Activated T-helper 2 cell treated with anti-CD3 and anti-CD28 coated beads, Interferon-gamma antibody, Interleukin-2, Interleukin-4, amounts not matched to agents 10 μg/mL and 5 μg/mL and 100 μg/mL, durations not matched to agents 14 hours and 24 hours and 36 hours (primary cell): ENCODE measurements around the gene MAP4K3. TPM values are rescaled to one million over a fixed set of nuclear protein-coding genes. Genes with fewer than 3 reads are reported as not detected.

Experiments used
- DNase-seq: peaks from one replicate; pipeline ENCODE4 v3.0.0; 2021; ENCODE audit warnings: low spot score
- H3K27ac Mint-ChIP-seq: one replicate; pipeline ENCODE4 v1.8.0; 2021; ENCODE audit warnings: mixed read lengths
- H3K27me3 Mint-ChIP-seq: one replicate; pipeline ENCODE4 v1.8.0; 2021; ENCODE audit warnings: low read depth, mixed read lengths
- H3K36me3 Mint-ChIP-seq: one replicate; pipeline ENCODE4 v1.8.0; 2021; ENCODE audit warnings: low read depth, mixed read lengths
- H3K4me1 Mint-ChIP-seq: one replicate; pipeline ENCODE4 v1.8.0; 2021; ENCODE audit warnings: low read depth, mixed read lengths
- H3K4me3 Mint-ChIP-seq: one replicate; pipeline ENCODE4 v1.8.0; 2021; ENCODE audit warnings: low read depth, mild to moderate bottlenecking, moderate library complexity, mixed read lengths
- H3K9me3 Mint-ChIP-seq: one replicate; pipeline ENCODE4 v1.8.0; 2021; ENCODE audit warnings: mixed read lengths
- intact Hi-C: fragments of 100-400 bp; cut with micrococcal nuclease; formaldehyde crosslinking; loops from one replicate; pipeline ENCODE4 v1.15.1; 2023
- total RNA-seq: library from RNA; stranded (reverse); gene quantifications from 2 replicates; pipeline ENCODE4 v1.2.3, GENCODE V29; 2022

Gene MAP4K3
- total RNA-seq, 1 donor from 2014 or later, result 22.7 TPM

- no peak for DNase-seq
- intact Hi-C loops, result no loop called here
- H3K9me3 Mint-ChIP-seq, result no peaks in the 10 kb centered on the region
- no peak overlapping the region for H3K4me3 Mint-ChIP-seq
- H3K27me3 Mint-ChIP-seq, result no peaks in the 10 kb centered on the region
- H3K27ac Mint-ChIP-seq, result no peak overlapping the region
- peaks cover 1% of the 10 kb centered on the region for H3K4me1 Mint-ChIP-seq
- H3K36me3 Mint-ChIP-seq, result peaks cover 18% of the 10 kb centered on the region
Observed at GRCh38 chr2:39289609-39290008, 147.5 kb downstream of the MAP4K3 start.

- no peak for DNase-seq
- Mint-ChIP-seq H3K36me3 (peaks cover 10% of the 10 kb centered on the region), H3K4me1 (no peaks in the 10 kb centered on the region), H3K4me3 (no peak overlapping the region), H3K27ac (no peak overlapping the region), H3K9me3 (no peaks in the 10 kb centered on the region), H3K27me3 (no peaks in the 10 kb centered on the region)
- intact Hi-C loops, result no loop called here
Observed at GRCh38 chr2:39283561-39283960, 153.5 kb downstream of the MAP4K3 start.

- no peak for DNase-seq
- intact Hi-C loops, result no loop called here
- H3K27me3 Mint-ChIP-seq, result no peaks in the 10 kb centered on the region
- no peaks in the 10 kb centered on the region for H3K9me3 Mint-ChIP-seq
- peaks cover 13% of the 10 kb centered on the region for H3K36me3 Mint-ChIP-seq
- no peak overlapping the region for H3K27ac Mint-ChIP-seq
- no peaks in the 10 kb centered on the region for H3K4me1 Mint-ChIP-seq
- H3K4me3 Mint-ChIP-seq, result no peak overlapping the region
Observed at GRCh38 chr2:39281391-39281790, 155.7 kb downstream of the MAP4K3 start.

- no peak overlapping the region for H3K27ac Mint-ChIP-seq
- H3K9me3 Mint-ChIP-seq, result no peaks in the 10 kb centered on the region
- H3K36me3 Mint-ChIP-seq, result peaks cover 28% of the 10 kb centered on the region
- no peaks in the 10 kb centered on the region for H3K27me3 Mint-ChIP-seq
- DNase-seq, result no peak
- intact Hi-C loops, result no loop called here
- no peak overlapping the region for H3K4me3 Mint-ChIP-seq
- no peaks in the 10 kb centered on the region for H3K4me1 Mint-ChIP-seq
Observed at GRCh38 chr2:39275016-39275415, 162.1 kb downstream of the MAP4K3 start.

- Mint-ChIP-seq H3K4me3 (no peak overlapping the region), H3K27me3 (no peaks in the 10 kb centered on the region), H3K27ac (no peak overlapping the region), H3K9me3 (no peaks in the 10 kb centered on the region), H3K36me3 (peaks cover 26% of the 10 kb centered on the region), H3K4me1 (peaks cover 12% of the 10 kb centered on the region)
- intact Hi-C loops, result no loop called here
- DNase-seq, result no peak
Observed at GRCh38 chr2:39269941-39270340, 167.1 kb downstream of the MAP4K3 start.

- intact Hi-C loops, result no loop called here
- H3K36me3 Mint-ChIP-seq, result peaks cover 23% of the 10 kb centered on the region
- H3K27ac Mint-ChIP-seq, result no peak overlapping the region
- H3K27me3 Mint-ChIP-seq, result no peaks in the 10 kb centered on the region
- no peak for DNase-seq
- H3K9me3 Mint-ChIP-seq, result no peaks in the 10 kb centered on the region
- peaks cover 17% of the 10 kb centered on the region for H3K4me1 Mint-ChIP-seq
- no peak overlapping the region for H3K4me3 Mint-ChIP-seq
Observed at GRCh38 chr2:39266916-39267434, 170.1 kb downstream of the MAP4K3 start.

GRCh38 chr2:39266139-39266805 lies 170.8 kb downstream of the MAP4K3 start:
- no peaks in the 10 kb centered on the region for H3K9me3 Mint-ChIP-seq
- no peak for DNase-seq
- no peak overlapping the region for H3K4me3 Mint-ChIP-seq
- H3K36me3 Mint-ChIP-seq, result peaks cover 23% of the 10 kb centered on the region
- peaks cover 17% of the 10 kb centered on the region for H3K4me1 Mint-ChIP-seq
- intact Hi-C loops, result no loop called here
- peak overlapping the region; percentile 51 for H3K27ac Mint-ChIP-seq
- no peaks in the 10 kb centered on the region for H3K27me3 Mint-ChIP-seq

- Mint-ChIP-seq H3K9me3 (no peaks in the 10 kb centered on the region), H3K36me3 (peaks cover 26% of the 10 kb centered on the region), H3K27ac (no peak overlapping the region), H3K4me1 (peaks cover 17% of the 10 kb centered on the region), H3K27me3 (no peaks in the 10 kb centered on the region), H3K4me3 (no peak overlapping the region)
- intact Hi-C loops, result no loop called here
- DNase-seq, result no peak
Observed at GRCh38 chr2:39265315-39265714, 171.8 kb downstream of the MAP4K3 start.

- H3K36me3 Mint-ChIP-seq, result peaks cover 30% of the 10 kb centered on the region
- intact Hi-C loops, result no loop called here
- H3K4me1 Mint-ChIP-seq, result peaks cover 17% of the 10 kb centered on the region
- no peak for DNase-seq
- H3K4me3 Mint-ChIP-seq, result no peak overlapping the region
- no peaks in the 10 kb centered on the region for H3K27me3 Mint-ChIP-seq
- H3K27ac Mint-ChIP-seq, result no peak overlapping the region
- H3K9me3 Mint-ChIP-seq, result no peaks in the 10 kb centered on the region
Observed at GRCh38 chr2:39264733-39265132, 172.4 kb downstream of the MAP4K3 start.

GRCh38 chr2:39260087-39260486 lies 177.0 kb downstream of the MAP4K3 start:
- no peak for DNase-seq
- intact Hi-C loops, result no loop called here
- Mint-ChIP-seq H3K27me3 (no peaks in the 10 kb centered on the region), H3K36me3 (peaks cover 30% of the 10 kb centered on the region), H3K4me3 (no peak overlapping the region), H3K9me3 (no peaks in the 10 kb centered on the region), H3K27ac (no peak overlapping the region), H3K4me1 (peaks cover 6% of the 10 kb centered on the region)

GRCh38 chr2:39256040-39256439 lies 181.0 kb downstream of the MAP4K3 start:
- no peaks in the 10 kb centered on the region for H3K27me3 Mint-ChIP-seq
- peaks cover 5% of the 10 kb centered on the region for H3K9me3 Mint-ChIP-seq
- H3K4me3 Mint-ChIP-seq, result no peak overlapping the region
- peaks cover 40% of the 10 kb centered on the region for H3K36me3 Mint-ChIP-seq
- no peak for DNase-seq
- H3K27ac Mint-ChIP-seq, result no peak overlapping the region
- no peaks in the 10 kb centered on the region for H3K4me1 Mint-ChIP-seq
- intact Hi-C loops, result no loop called here

GRCh38 chr2:39252888-39253518 lies 184.1 kb downstream of the MAP4K3 start:
- no peak overlapping the region for H3K27ac Mint-ChIP-seq
- intact Hi-C loops, result no loop called here
- H3K36me3 Mint-ChIP-seq, result peaks cover 41% of the 10 kb centered on the region
- H3K4me3 Mint-ChIP-seq, result no peak overlapping the region
- peaks cover 5% of the 10 kb centered on the region for H3K9me3 Mint-ChIP-seq
- DNase-seq, result no peak
- no peaks in the 10 kb centered on the region for H3K27me3 Mint-ChIP-seq
- peaks cover 2% of the 10 kb centered on the region for H3K4me1 Mint-ChIP-seq

GRCh38 chr2:39247512-39248043 lies 189.5 kb downstream of the MAP4K3 start:
- DNase-seq, result no peak
- H3K9me3 Mint-ChIP-seq, result peaks cover 5% of the 10 kb centered on the region
- no peak overlapping the region for H3K27ac Mint-ChIP-seq
- H3K4me1 Mint-ChIP-seq, result peaks cover 16% of the 10 kb centered on the region
- H3K27me3 Mint-ChIP-seq, result peaks cover under 1% of the 10 kb centered on the region
- intact Hi-C loops, result loop anchor here (10.0 kb wide), 1 partner anchor 127 kb away; no protein-coding TSS in a partner anchor
- H3K4me3 Mint-ChIP-seq, result no peak overlapping the region
- peaks cover 26% of the 10 kb centered on the region for H3K36me3 Mint-ChIP-seq
